GM21786 (cell line): ENCODE results near the gene KDM5A.
"Not testable (repeated sequence)": the region's sequence is repeated elsewhere in the genome, so short reads cannot be mapped to it uniquely, and the experiment has no call there.

ENCODE experiments used
- ATAC-seq: cut with Tn5 transposase; IDR thresholded peaks from one replicate; pipeline ENCODE4 v1.9.1; 2021; ENCODE audit not compliant: unreplicated experiment

KDM5A gene

GRCh38 chr12:242496-242895, 146.6 kb downstream of the KDM5A start:
- ATAC-seq: no peak

GRCh38 chr12:241266-241665, 147.9 kb downstream of the KDM5A start:
- no peak for ATAC-seq

- ATAC-seq: no peak
These were observed 148.6 kb downstream of the KDM5A start for GRCh38 chr12:240566-240965.

- no peak for ATAC-seq
These were observed 150.3 kb downstream of the KDM5A start for GRCh38 chr12:238736-239398.

- no peak for ATAC-seq
These were observed 151.0 kb downstream of the KDM5A start for GRCh38 chr12:238116-238515.

GRCh38 chr12:237026-237815, 151.9 kb downstream of the KDM5A start:
- no peak for ATAC-seq

- no peak for ATAC-seq
These were observed 152.7 kb downstream of the KDM5A start for GRCh38 chr12:236445-236844.

GRCh38 chr12:235967-236366, 153.2 kb downstream of the KDM5A start:
- ATAC-seq: not testable (repeated sequence)

- ATAC-seq: no peak
These were observed 154.2 kb downstream of the KDM5A start for GRCh38 chr12:234891-235415.

- no peak for ATAC-seq
These were observed 155.1 kb downstream of the KDM5A start for GRCh38 chr12:234019-234418.

- ATAC-seq: no peak
These were observed 155.5 kb downstream of the KDM5A start for GRCh38 chr12:233615-233968.

- ATAC-seq: no peak
These were observed 156.1 kb downstream of the KDM5A start for GRCh38 chr12:232731-233614.

GRCh38 chr12:230925-231671, 158.0 kb downstream of the KDM5A start:
- no peak for ATAC-seq
